Measurements from ENCODE around the gene SLC39A3. TPM values are rescaled to one million over a fixed set of nuclear protein-coding genes. Genes with fewer than 3 reads are reported as not detected.

SLC39A3 gene
- total and polyA plus RNA-seq, 2 of the 8 experiments (the other 6 are each of a cell fraction or from before 2014, with no cell fraction given), result 33.0 to 52.9 TPM

- TF ChIP-seq EZH2 (IDR thresholded peaks at IDR 0.05; ENCODE audit: low read depth, low read length, severe bottlenecking) (no peak), TAF1 (IDR thresholded peaks at IDR 0.05; ENCODE audit: low read depth, low read length) (no peak), RFX5 (IDR thresholded peaks at IDR 0.05; ENCODE audit: borderline replicate concordance, low read depth, low read length) (no peak), SIN3A (conservative IDR thresholded peaks at IDR 0.05 in 1 of 2, IDR thresholded peaks at IDR 0.05 in 1 of 2; ENCODE audit: low read depth in 1 of 2, low read length in 2 of 2) (no peak)
These were observed 15.0 kb upstream of the SLC39A3 start (continued) for GRCh38 chr19:2754659-2755447.

All from H1 (cell line).